Skin epidermis (tissue), 12 donors: Measurements from ENCODE around the gene PXMP2.
"Not testable (repeated sequence)": the region's sequence is repeated elsewhere in the genome, so short reads cannot be mapped to it uniquely, and the experiment has no call there.

ENCODE experiments used
- H3K27ac ChIP-seq, 21 experiments: fragments of 200-600 bp; sonication (generic) in 11 of 21; one replicate each; pipeline ENCODE4 v1.5.0; 2020; ENCODE audit warnings: mild to moderate bottlenecking in 3 of 21, inconsistent platforms in 2 of 21, moderate library complexity in 2 of 21
- H3K4me3 ChIP-seq, 7 experiments: fragments of 200-600 bp; sonication (generic) in 2 of 7; one replicate each; pipeline ENCODE4 v1.5.0; 2020; ENCODE audit warnings: inconsistent platforms in 2 of 7, mild to moderate bottlenecking in 2 of 7, moderate library complexity in 1 of 7

The PXMP2 gene

DNA sequence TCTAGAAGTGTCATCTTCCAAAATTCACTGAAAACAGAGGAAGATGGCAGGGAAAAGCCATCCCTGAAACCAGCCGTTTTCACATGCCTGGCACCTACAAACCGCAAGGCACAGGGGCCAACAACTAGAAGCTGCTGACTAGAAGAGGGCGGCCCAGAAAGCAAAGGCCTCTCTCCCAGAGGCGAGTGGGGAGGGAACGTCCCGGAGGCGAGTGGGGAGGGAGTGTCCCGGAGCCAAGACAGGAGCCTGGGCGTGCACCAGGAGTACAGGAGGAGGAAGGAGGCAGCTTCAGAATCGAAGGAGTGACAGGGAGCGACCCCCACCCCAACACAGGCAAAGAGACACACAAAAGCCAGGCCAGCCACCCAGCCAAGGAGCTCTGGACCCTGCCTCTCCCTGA is 53.3 kb downstream of the PXMP2 start:
- no peak overlapping the region for H3K27ac ChIP-seq
- H3K4me3 ChIP-seq: no peak overlapping the region

DNA sequence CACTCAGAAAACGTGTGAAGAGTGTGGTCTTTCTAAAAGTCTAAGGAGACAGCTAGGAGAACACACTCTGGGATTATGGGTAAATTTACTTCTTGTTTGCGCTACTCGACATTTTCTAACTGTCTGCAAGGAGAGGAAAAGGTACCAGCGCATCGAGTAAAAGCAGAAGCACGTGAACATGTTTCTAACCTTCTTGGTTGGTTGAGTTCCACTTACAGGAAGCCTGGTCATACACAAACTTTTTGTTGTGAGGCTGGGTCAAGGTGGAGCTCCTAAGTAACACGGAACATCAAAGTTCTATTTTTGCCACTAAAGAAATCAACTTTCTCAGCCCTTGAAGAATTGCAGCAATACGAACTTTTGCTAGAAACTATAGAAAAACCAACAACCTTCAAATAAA is 54.2 kb downstream of the PXMP2 start:
- no peak overlapping the region for H3K27ac ChIP-seq
- H3K4me3 ChIP-seq: no peak overlapping the region

DNA sequence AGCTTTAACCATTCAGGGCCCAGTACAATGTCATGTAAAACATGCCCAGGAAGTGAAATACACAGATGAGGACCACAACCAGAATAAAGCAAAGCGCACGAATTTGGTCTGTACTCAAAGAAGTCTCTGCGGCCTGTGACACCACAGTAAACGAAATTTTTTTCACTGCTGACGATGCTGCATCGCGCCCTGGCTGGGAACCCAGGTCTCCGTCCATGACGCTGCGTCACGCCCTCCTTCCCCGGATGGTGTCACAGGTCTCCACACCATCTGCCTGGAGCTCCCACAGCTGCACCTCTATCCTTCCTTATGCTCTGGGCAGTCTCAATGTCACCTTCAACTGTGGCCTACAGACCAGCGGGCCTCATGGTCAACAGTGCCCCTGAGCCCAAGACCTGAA is 56.4 kb downstream of the PXMP2 start:
- no peak overlapping the region for H3K4me3 ChIP-seq

DNA sequence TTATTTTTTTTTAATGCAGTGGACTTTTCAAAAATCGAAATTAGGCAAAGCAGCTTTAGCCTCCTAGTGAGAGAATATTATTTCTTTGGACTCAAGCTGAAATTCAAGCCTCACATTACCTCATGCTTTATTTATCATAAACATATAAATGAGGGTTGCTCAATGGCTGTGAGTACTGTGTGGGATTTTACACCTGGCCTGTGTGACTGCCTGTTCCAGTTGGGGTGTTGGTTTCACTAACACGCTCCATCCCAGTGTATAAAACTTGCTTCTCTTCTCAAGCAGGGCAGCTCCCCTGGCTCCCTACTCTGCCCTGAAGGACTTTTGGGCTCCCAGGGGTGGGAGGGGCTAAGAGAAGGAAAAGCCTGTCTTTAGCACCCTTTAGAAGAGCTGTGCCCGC is 59.2 kb downstream of the PXMP2 start:
- H3K4me3 ChIP-seq: no peak overlapping the region
- peak overlapping the region in 6 of 21 experiments; percentile 10 to 60 (median 22) for H3K27ac ChIP-seq

More for the DNA sequence above, 56.4 kb downstream of the PXMP2 start:
- H3K27ac ChIP-seq: no peak overlapping the region

DNA sequence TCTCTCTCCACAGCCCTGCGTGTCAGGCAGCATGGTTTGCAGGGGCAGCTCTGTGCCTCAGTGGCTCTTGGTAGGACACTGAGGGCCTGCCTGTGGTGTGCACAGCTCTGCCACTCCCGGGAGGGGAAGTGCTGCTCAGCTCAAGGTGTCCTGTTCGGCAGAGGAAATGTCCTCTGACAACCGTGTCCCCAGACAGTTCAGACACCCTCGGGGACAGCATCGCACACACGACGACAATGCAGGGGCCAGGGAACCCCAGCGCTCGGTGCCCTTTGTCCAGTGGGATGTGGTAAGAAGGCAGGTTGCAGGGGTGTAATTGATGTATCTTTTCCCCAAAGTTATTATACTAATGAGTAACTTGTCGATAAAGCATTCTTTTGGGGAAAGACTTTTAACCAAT is 60.0 kb downstream of the PXMP2 start:
- no peak overlapping the region for H3K4me3 ChIP-seq
- H3K27ac ChIP-seq: peak overlapping the region in 8 of 21 experiments; percentile 3 to 66 (median 38)

DNA sequence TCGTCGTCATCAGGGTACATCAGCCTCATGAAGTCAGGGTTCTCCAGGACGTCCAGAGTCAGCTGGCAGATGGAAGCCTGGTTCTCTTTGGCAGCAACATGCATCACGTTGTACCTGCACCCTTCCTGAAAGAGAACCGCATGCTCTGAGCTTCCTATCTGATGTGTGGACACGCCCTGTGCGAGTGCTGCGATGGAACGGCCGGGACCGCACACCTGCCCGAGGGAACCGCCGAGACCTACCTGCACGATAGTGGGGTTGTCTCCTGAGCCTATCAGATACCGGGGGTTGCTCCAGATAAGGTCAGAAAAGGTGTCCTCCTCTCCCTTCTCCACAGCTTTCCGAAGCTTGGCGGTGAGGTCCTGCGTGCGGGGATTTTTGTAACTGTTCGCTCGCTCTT is 60.5 kb downstream of the PXMP2 start:
- Histone ChIP-seq H3K27ac (peak overlapping the region in 1 of 21 experiments; percentile 60), H3K4me3 (no peak overlapping the region)

DNA sequence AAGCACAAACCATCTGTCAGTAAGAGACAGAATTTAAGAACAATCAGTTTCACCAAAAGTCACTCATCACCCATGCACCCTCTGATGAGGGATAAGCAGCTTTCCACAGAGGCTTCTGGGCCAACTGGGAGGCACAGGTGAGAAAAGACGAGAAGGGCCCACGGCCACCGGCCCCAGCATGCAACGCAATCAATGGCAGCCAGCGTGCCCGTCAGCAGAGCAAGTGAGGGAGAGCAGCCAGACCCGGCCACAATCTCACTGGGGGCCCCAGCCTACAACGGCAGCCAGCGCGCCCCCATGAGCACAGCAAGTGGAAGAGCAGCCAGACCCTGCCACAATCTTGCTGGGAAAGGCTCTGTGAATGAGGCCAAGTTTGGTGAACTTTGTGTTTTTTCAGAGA is 60.9 kb downstream of the PXMP2 start:
- no peak overlapping the region for H3K4me3 ChIP-seq

DNA sequence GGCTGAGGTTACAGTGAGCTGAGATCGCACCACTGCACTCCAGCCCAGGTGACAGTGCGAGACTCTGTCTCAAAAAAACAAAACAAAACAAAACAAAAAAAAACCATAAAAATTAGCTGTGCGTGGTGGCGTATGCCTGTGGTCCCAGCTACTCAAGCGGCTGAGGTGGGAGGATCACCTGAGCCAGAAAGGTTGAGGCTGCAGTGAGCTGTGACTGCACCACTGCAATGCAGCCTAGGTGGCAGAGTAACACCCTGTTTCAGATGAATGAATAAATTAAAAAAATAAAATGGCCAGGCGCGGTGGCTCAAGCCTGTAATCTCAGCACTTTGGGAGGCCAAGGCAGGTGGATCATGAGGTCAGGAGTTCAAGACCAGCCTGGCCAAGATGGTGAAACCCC is 66.3 kb downstream of the PXMP2 start:
- not testable (repeated sequence) for H3K4me3 ChIP-seq, H3K27ac ChIP-seq

More for the DNA sequence above, 60.9 kb downstream of the PXMP2 start:
- H3K27ac ChIP-seq: no peak overlapping the region

DNA sequence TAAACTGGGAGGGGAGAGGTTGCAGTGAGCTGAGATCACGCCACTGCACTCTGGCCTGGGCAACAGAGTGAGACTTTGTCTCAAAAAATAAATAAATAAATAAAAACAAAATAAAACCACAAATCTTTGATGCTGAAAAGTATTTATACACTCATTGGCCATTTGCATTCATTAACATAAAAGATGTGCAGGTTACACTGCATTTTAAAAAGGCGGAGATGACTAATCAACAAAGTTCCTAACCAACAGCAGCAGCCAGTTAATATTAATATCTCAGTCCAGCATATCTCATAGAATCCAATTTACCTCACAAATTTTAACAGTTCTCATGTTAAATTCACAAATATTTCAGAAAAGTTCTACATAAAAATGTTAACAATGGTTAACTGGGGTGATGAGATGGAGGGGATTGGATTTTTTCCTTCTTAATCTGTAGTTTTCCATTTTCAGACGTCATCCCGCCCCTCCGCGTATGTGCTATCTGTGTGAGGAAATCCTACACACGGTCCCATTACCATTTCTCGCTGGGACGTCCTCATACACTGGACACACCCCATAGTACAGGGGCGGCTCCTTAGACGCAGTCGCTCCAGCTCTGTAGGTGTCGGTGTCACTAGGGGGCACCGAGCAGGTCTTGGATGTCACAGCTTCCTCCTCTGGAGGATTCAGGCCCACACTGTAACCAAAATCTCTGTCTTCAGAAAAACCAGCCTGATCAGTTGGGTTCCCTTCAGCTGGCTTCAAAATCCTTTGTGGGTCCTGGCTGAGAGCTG is 67.0 kb downstream of the PXMP2 start:
- no peak overlapping the region for H3K27ac ChIP-seq
- no peak overlapping the region for H3K4me3 ChIP-seq
